Stomach (tissue), 9 donors: ENCODE measurements around the gene CAMK1. TPM values are rescaled to one million over a fixed set of nuclear protein-coding genes. Genes with fewer than 3 reads are reported as not detected.
A peak's percentile ranks its signal among the peaks of the same experiment; 100 is the strongest.

ENCODE experiments used
- DNase-seq, 2 donors: peaks; one replicate each; pipeline versions ENCODE4 v3.0.0 to v3.0.0-alpha.2; 2013 to 2019
- H3K27ac ChIP-seq, 5 donors: fragments of 200-600 bp in 4 of 5; sonication (generic) in 4 of 5; one replicate each; pipeline ENCODE4 v1.5.1; 2013 to 2019; ENCODE audit warnings: mild to moderate bottlenecking in 1 of 5, moderate library complexity in 1 of 5
- H3K27me3 ChIP-seq, 3 donors: fragments of 200-600 bp; sonication (generic); one replicate each; pipeline ENCODE4 v1.5.1; 2017 to 2019; ENCODE audit warnings: mixed run types in 1 of 3
- H3K36me3 ChIP-seq, 4 donors: fragments of 200-600 bp; sonication (generic); 1 replicate in 3 of 4; 2 replicates in 1 of 4; pipeline ENCODE4 v1.5.1; 2016 to 2019
- H3K4me1 ChIP-seq, 4 donors: fragments of 200-600 bp; sonication (generic); one replicate each; pipeline ENCODE4 v1.5.1; 2016 to 2019
- H3K4me3 ChIP-seq, 4 donors: fragments of 200-600 bp; sonication (generic) in 3 of 4; one replicate each; pipeline ENCODE4 v1.5.1; 2016 to 2019; ENCODE audit warnings: mild to moderate bottlenecking in 1 of 4
- H3K9me3 ChIP-seq, 4 donors: fragments of 200-600 bp; sonication (generic); one replicate each; pipeline ENCODE4 v1.5.1; 2016 to 2019
- CTCF ChIP-seq, 7 experiments: fragments of 450-650 bp in 4 of 7; fragments of 200-600 bp in 3 of 7; sonication (generic) in 3 of 7; IDR thresholded peaks; one replicate each; pipeline ENCODE4 v1.5.1; 2016 to 2019; ENCODE audit warnings: antibody characterized with exemption in 7 of 7, control low read depth in 2 of 7, mild to moderate bottlenecking in 1 of 7
- EP300 ChIP-seq: sonication (generic); formaldehyde crosslinking; IDR thresholded peaks from one replicate; pipeline ENCODE4 v1.6.1; 2017; ENCODE audit warnings: antibody characterized with exemption
- POLR2A ChIP-seq, 4 donors: fragments of 450-650 bp; IDR thresholded peaks; one replicate each; pipeline ENCODE4 v1.6.1; 2016; ENCODE audit warnings: antibody characterized with exemption in 4 of 4, control low read depth in 2 of 4, mild to moderate bottlenecking in 1 of 4, moderate library complexity in 1 of 4
- POLR2AphosphoS5 ChIP-seq, 3 donors: sonication (generic); formaldehyde crosslinking; IDR thresholded peaks; one replicate each; pipeline ENCODE4 v1.6.1; 2016; ENCODE audit warnings: antibody characterized with exemption in 3 of 3
- WGBS, 5 donors: extraction: QIAGEN DNeasy Blood & Tissue Kit in 3 of 5; methylation state at CpG; one replicate each; pipeline versions ENCODE4 v1.1.5 to v1.1.7; 2013 to 2018; 5-methylcytosine and 5-hydroxymethylcytosine counted together
- intact Hi-C: fragments of 100-400 bp; cut with DNase I; formaldehyde crosslinking; loops from one replicate; pipeline ENCODE4 v1.15.1; 2023; ENCODE audit warnings: low total_unique reads
- polyA plus RNA-seq, 3 donors: library from polyadenylated mRNA; stranded (reverse); fragments of 200-250 nt; gene quantifications; one replicate each; pipeline ENCODE4 v1.2.3, GENCODE V29; 2013
- total RNA-seq, 5 donors: library from RNA; depleted of rRNA; stranded (reverse); fragments of >200 nt; gene quantifications; one replicate each; pipeline versions ENCODE4 v1.1.0 to v1.2.3, GENCODE V29; 2014 to 2016
- donor health status: healthy with polysubstance abuse.
- donor health status: Bipolar disorder and iron deficiency.
- donor health status: healthy.

The CAMK1 gene
- total and polyA plus RNA-seq, 8 donors: 14.3 to 61.1 (median 25.3) TPM

DNA sequence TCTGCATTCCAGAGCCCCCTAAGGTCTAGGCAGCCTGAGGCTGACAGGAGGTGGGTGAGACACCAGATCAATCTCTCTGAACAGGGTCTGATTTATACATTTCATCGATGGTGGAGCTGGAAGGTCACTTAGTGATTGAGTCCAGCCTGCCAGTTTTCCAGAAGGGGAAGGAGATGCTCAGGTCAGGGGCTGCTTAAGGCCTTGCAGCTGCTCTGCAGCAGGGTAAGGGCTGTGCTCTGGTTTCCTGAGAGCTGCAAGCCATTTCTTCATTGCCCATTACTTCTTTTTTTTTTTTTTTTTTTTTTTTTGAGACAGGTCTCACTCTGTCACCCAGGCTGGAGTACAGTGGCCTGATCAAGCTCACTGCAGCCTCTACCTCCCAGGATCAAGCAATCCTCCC lies 11.8 kb upstream of the CAMK1 start:
- Histone ChIP-seq H3K27ac (peak overlapping the region in 1 of 5 donors; percentile 62), H3K9me3 (no peaks in the 10 kb centered on the region), H3K4me3 (no peak overlapping the region), H3K36me3 (peaks cover 37 to 76% (median 75%) of the 10 kb centered on the region in 4 donors), H3K27me3 (no peaks in the 10 kb centered on the region), H3K4me1 (peaks cover 0 to 34% (median 4%) of the 10 kb centered on the region in 4 donors)
- DNase-seq: no peak
- TF ChIP-seq EP300: no peak
- no peak for TF ChIP-seq POLR2AphosphoS5 (IDR thresholded peaks at IDR 0.05)
- no peak for TF ChIP-seq CTCF (IDR thresholded peaks at IDR 0.05)
- no peak for TF ChIP-seq POLR2A (IDR thresholded peaks at IDR 0.05)
- intact Hi-C loops: no loop called here
- WGBS, 5 donors: 76 to 100% (median 83%) methylated on average over 1 of the region's 1 CpG

DNA sequence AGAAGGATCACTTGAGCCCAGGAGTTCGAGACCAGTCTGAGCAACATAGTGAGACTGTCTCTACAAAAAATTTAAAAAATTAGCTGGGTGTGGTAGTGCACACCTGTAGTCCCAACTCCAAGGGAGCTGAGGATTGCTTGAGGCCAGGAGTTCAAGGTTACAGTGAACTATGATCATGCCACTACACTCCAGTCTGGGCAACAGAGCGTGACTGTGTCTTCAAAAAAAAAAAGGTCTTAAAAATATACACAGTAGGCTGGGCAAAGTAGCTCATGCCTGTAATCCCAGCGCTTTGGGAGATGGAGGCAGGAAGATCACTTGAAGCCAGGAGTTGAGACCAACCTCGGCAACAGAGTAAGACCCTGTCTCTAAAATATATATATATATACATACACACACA lies 11.2 kb upstream of the CAMK1 start:
- H3K4me3 ChIP-seq: no peak overlapping the region
- H3K4me1 ChIP-seq: peaks cover 0 to 34% (median 4%) of the 10 kb centered on the region in 4 donors
- H3K27ac ChIP-seq: peak overlapping the region in 2 of 5 donors; percentile 61 to 62
- no peaks in the 10 kb centered on the region for H3K27me3 ChIP-seq
- no peaks in the 10 kb centered on the region for H3K9me3 ChIP-seq
- intact Hi-C loops: no loop called here
- WGBS, 5 donors: 79 to 95% (median 88%) methylated on average over 4 of the region's 4 CpGs
- no peak for TF ChIP-seq CTCF (IDR thresholded peaks at IDR 0.05)
- TF ChIP-seq EP300: no peak
- no peak for TF ChIP-seq POLR2A (IDR thresholded peaks at IDR 0.05)
- TF ChIP-seq POLR2AphosphoS5 (IDR thresholded peaks at IDR 0.05): no peak
- no peak for DNase-seq
- peaks cover 33 to 70% (median 69%) of the 10 kb centered on the region in 4 donors for H3K36me3 ChIP-seq

DNA sequence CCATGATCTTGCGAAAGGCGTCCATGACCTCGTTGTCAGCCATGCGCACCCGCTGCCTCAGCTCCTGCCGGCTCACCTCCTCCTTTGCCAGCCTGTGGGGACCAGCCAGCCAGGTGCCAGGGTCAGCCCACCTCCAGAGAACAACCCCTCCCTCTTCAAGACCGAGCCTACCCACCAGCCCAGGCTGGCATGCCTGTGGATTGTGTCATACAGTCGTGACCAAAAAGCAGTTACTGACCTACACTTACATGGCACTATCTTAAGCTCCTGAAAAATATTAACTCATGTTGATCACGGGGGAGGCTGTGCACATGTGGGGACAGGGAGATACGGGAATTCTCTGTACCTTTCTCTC lies 10.7 kb upstream of the CAMK1 start:
- Histone ChIP-seq H3K4me1 (peaks cover 0 to 34% (median 4%) of the 10 kb centered on the region in 4 donors), H3K9me3 (no peaks in the 10 kb centered on the region), H3K27ac (peak overlapping the region; percentile 2 to 62 (median 44)), H3K36me3 (peaks cover 33 to 65% (median 64%) of the 10 kb centered on the region in 4 donors), H3K27me3 (no peaks in the 10 kb centered on the region), H3K4me3 (no peak overlapping the region)
- TF ChIP-seq EP300: no peak
- no peak for TF ChIP-seq CTCF (IDR thresholded peaks at IDR 0.05)
- no peak for TF ChIP-seq POLR2A (IDR thresholded peaks at IDR 0.05)
- TF ChIP-seq POLR2AphosphoS5 (IDR thresholded peaks at IDR 0.05): no peak
- intact Hi-C loops: no loop called here
- DNase-seq: no peak
- WGBS, 5 donors: 69 to 84% (median 77%) methylated on average over 10 of the region's 10 CpGs

- Histone ChIP-seq H3K4me3 (no peak overlapping the region), H3K27me3 (no peaks in the 10 kb centered on the region), H3K9me3 (no peaks in the 10 kb centered on the region), H3K27ac (peak overlapping the region in 4 of 5 donors; percentile 4 to 62 (median 52)), H3K4me1 (peaks cover 0 to 34% (median 4%) of the 10 kb centered on the region in 4 donors), H3K36me3 (peaks cover 33 to 60% (median 58%) of the 10 kb centered on the region in 4 donors)
- intact Hi-C loops: no loop called here
- DNase-seq: no peak
- 70 to 80% (median 78%) methylated on average over 8 of the region's 8 CpGs for WGBS, 5 donors
- no peak for TF ChIP-seq EP300
- TF ChIP-seq CTCF (IDR thresholded peaks at IDR 0.05): no peak
- TF ChIP-seq POLR2AphosphoS5 (IDR thresholded peaks at IDR 0.05): no peak
- TF ChIP-seq POLR2A (IDR thresholded peaks at IDR 0.05): no peak
Observed at GRCh38 chr3:9779721-9780457, 10.1 kb upstream of the CAMK1 start.
